SK-N-SH (cell line): Measurements from ENCODE around the gene CERS6. TPM values are rescaled to one million over a fixed set of nuclear protein-coding genes. Genes with fewer than 3 reads are reported as not detected.

ENCODE experiments used
- CTCF ChIA-PET: fragments of 300-600, 350-600 bp; formaldehyde crosslinking; extraction: SDS; loops from one replicate; lab custom pipeline; 2021; lab: Yijun Ruan, JAX
- POLR2A ChIA-PET: fragments of 350-600 bp; sonication (Branson Sonifier 250); formaldehyde crosslinking; extraction: SDS; loops from one replicate; lab custom pipeline; 2020; ENCODE audit warnings: antibody characterized with exemption, inconsistent platforms; lab: Yijun Ruan, JAX
- DNase-seq: peaks from one replicate; pipeline ENCODE4 v3.0.0; 2012
- H2AFZ ChIP-seq: fragments of 200-600 bp; sonication (generic); 2 replicates; pipeline ENCODE4 v1.8.1; 2016; ENCODE audit warnings: antibody characterized with exemption, mild to moderate bottlenecking, low read depth
- H3F3A ChIP-seq: fragments of 200-600 bp; sonication (generic); replicated peaks from 2 replicates; pipeline ENCODE3; 2016; ENCODE audit warnings: antibody characterized with exemption, mild to moderate bottlenecking; ENCODE audit not compliant: insufficient read depth
- H3K27ac ChIP-seq, 2 experiments: fragments of 200-500 bp in 1 of 2; fragments of 200-600 bp in 1 of 2; sonication (Bioruptor generic) in 1 of 2; sonication (generic), shearing (Covaris generic) in 1 of 2; 2 replicates each; pipeline versions ENCODE4 v1.5.1 to v1.6.1; 2014 to 2016; ENCODE audit warnings: low read depth in 2 of 2, inconsistent platforms in 1 of 2, low read length in 1 of 2, mild to moderate bottlenecking in 1 of 2, mixed read lengths in 1 of 2
- H3K27me3 ChIP-seq: fragments of 200-600 bp; sonication (generic), shearing (Covaris generic); 2 replicates; pipeline ENCODE4 v1.6.1; 2016; ENCODE audit warnings: mixed run types; ENCODE audit not compliant: insufficient read depth
- H3K36me3 ChIP-seq, 2 experiments: fragments of 200-500 bp in 1 of 2; fragments of 200-600 bp in 1 of 2; sonication (Bioruptor generic) in 1 of 2; sonication (generic) in 1 of 2; replicated peaks in 1 of 2; 2 replicates each; pipeline versions ENCODE3 to v1.5.1; 2014 to 2016; ENCODE audit warnings: low read length in 1 of 2, mild to moderate bottlenecking in 1 of 2; ENCODE audit not compliant: insufficient read depth in 2 of 2, control insufficient read depth in 1 of 2
- H3K4me1 ChIP-seq, 2 experiments: fragments of 200-500 bp in 1 of 2; fragments of 200-600 bp in 1 of 2; sonication (Bioruptor generic) in 1 of 2; sonication (generic), shearing (Covaris generic) in 1 of 2; 2 replicates each; pipeline versions ENCODE4 v1.5.1 to v1.6.1; 2014 to 2016; ENCODE audit warnings: low read depth in 1 of 2, low read length in 1 of 2, mixed run types in 1 of 2; ENCODE audit not compliant: insufficient read depth in 2 of 2, control insufficient read depth in 1 of 2
- H3K4me2 ChIP-seq: fragments of 200-600 bp; sonication (generic), shearing (Covaris generic); 2 replicates; pipeline ENCODE4 v1.6.1; 2017; ENCODE audit warnings: mixed run types
- H3K4me3 ChIP-seq, 2 experiments: fragments of 200-500 bp in 1 of 2; fragments of 200-600 bp in 1 of 2; sonication (Bioruptor generic) in 1 of 2; sonication (generic), shearing (Covaris generic) in 1 of 2; 2 replicates each; pipeline versions ENCODE4 v1.5.1 to v1.8.1; 2014 to 2016; ENCODE audit warnings: low read depth in 2 of 2, inconsistent platforms in 1 of 2, low read length in 1 of 2, mild to moderate bottlenecking in 1 of 2, mixed read lengths in 1 of 2, moderate library complexity in 1 of 2
- H3K79me2 ChIP-seq: fragments of 200-600 bp; sonication (generic); 2 replicates; pipeline ENCODE4 v1.8.1; 2017; ENCODE audit warnings: mild to moderate bottlenecking; ENCODE audit not compliant: insufficient read depth
- H3K9ac ChIP-seq: fragments of 200-600 bp; sonication (generic); 2 replicates; pipeline ENCODE4 v1.6.1; 2017; ENCODE audit warnings: mixed run types
- H3K9me2 ChIP-seq: fragments of 200-600 bp; sonication (generic); 2 replicates; pipeline ENCODE4 v1.6.1; 2017; ENCODE audit warnings: mixed run types
- H3K9me3 ChIP-seq: fragments of 200-600 bp; sonication (generic); 2 replicates; pipeline ENCODE4 v1.6.1; 2017; ENCODE audit warnings: mixed run types, mild to moderate bottlenecking, moderate library complexity
- H4K20me1 ChIP-seq: fragments of 200-600 bp; sonication (generic); 2 replicates; pipeline ENCODE4 v1.6.1; 2017; ENCODE audit warnings: mild to moderate bottlenecking, mixed run types; ENCODE audit not compliant: insufficient read depth
- CHD2 ChIP-seq: fragments of 150-350 bp; IDR thresholded peaks from 2 replicates; pipeline ENCODE4 v1.6.1; 2018; ENCODE audit warnings: low read length; ENCODE audit not compliant: partially characterized antibody
- FOSL2 ChIP-seq: IDR thresholded peaks from 2 replicates; pipeline ENCODE4 v1.4.0; 2012; ENCODE audit warnings: low read depth, mild to moderate bottlenecking, moderate library complexity, borderline replicate concordance
- GABPA ChIP-seq: IDR thresholded peaks from 2 replicates; pipeline ENCODE4 v1.4.0; 2012; ENCODE audit warnings: low read depth, mild to moderate bottlenecking
- GATA2 ChIP-seq: sonication (generic); formaldehyde crosslinking; IDR thresholded peaks from 2 replicates; pipeline ENCODE4 v1.5.0; 2020; ENCODE audit warnings: mild to moderate bottlenecking, missing genetic modification reagents
- JUND ChIP-seq: IDR thresholded peaks from 2 replicates; pipeline ENCODE4 v1.4.0; 2012
- MEF2A ChIP-seq: IDR thresholded peaks from 2 replicates; pipeline ENCODE4 v1.4.0; 2012; ENCODE audit warnings: low read depth, borderline replicate concordance
- NFIC ChIP-seq: IDR thresholded peaks from 2 replicates; pipeline ENCODE4 v1.4.0; 2012; ENCODE audit warnings: borderline replicate concordance
- RCOR1 ChIP-seq: fragments of 150-350 bp; IDR thresholded peaks from 2 replicates; pipeline ENCODE4 v1.6.1; 2017; ENCODE audit warnings: antibody characterized with exemption, low read length
- REST ChIP-seq: IDR thresholded peaks from 2 replicates; pipeline ENCODE4 v1.6.1; 2012; ENCODE audit warnings: mild to moderate bottlenecking, low read depth, low read length, moderate library complexity
- RFX5 ChIP-seq: IDR thresholded peaks from 2 replicates; pipeline ENCODE4 v1.6.1; 2012; ENCODE audit warnings: mild to moderate bottlenecking, improper control_type of control experiment, low read length
- SIN3A ChIP-seq: IDR thresholded peaks from 2 replicates; pipeline ENCODE4 v1.6.1; 2012; ENCODE audit warnings: low read depth, mild to moderate bottlenecking, low read length, moderate library complexity, borderline replicate concordance
- TCF12 ChIP-seq: IDR thresholded peaks from 2 replicates; pipeline ENCODE4 v1.4.0; 2012
- TEAD4 ChIP-seq: IDR thresholded peaks from 2 replicates; pipeline ENCODE4 v1.4.0; 2012; ENCODE audit warnings: mild to moderate bottlenecking, borderline replicate concordance; ENCODE audit not compliant: insufficient read depth
- USF2 ChIP-seq: fragments of 150-350 bp; IDR thresholded peaks from 2 replicates; pipeline ENCODE4 v1.6.1; 2017; ENCODE audit warnings: antibody characterized with exemption, low read length, low read depth, borderline replicate concordance
- YY1 ChIP-seq: IDR thresholded peaks from 2 replicates; pipeline ENCODE4 v1.4.0; 2012; ENCODE audit warnings: low read depth, mild to moderate bottlenecking
- WGBS: methylation state at CpG from one replicate; pipeline ENCODE4 v1.1.6; 2017; ENCODE audit warnings: low lambda C conversion rate; 5-methylcytosine and 5-hydroxymethylcytosine counted together
- polyA plus RNA-seq, 3 experiments: library from polyadenylated mRNA; depleted of rRNA; stranded (reverse); fragments of >200 nt; gene quantifications; 2 replicates each; pipeline ENCODE4 v1.2.3, GENCODE V29; 2012
- TF ChIP-seq, protein P1 (sequence below): IDR thresholded peaks from 2 replicates; pipeline ENCODE4; 2012

The CERS6 gene
- polyA plus RNA-seq, 1 of the 3 experiments (the other 2 are of a cell fraction) = 1.8 TPM

- H3F3A ChIP-seq = no peaks in the 10 kb centered on the region
- H3K9me2 ChIP-seq = no peaks in the 10 kb centered on the region
- no peaks in the 10 kb centered on the region for H3K36me3 ChIP-seq
- H3K27ac ChIP-seq = no peak overlapping the region
- H3K9me3 ChIP-seq = no peaks in the 10 kb centered on the region
- TF ChIP-seq USF2 (no peak), NFIC (no peak), GABPA (no peak), SIN3A (no peak), JUND (no peak), CHD2 (no peak), TCF12 (no peak), RCOR1 (no peak), YY1 (no peak), GATA2 (CRISPR knock-in tag) (no peak), REST (no peak), RFX5 (no peak), MEF2A (no peak), FOSL2 (no peak), TEAD4 (no peak)
- TF ChIP-seq, protein P1, sequence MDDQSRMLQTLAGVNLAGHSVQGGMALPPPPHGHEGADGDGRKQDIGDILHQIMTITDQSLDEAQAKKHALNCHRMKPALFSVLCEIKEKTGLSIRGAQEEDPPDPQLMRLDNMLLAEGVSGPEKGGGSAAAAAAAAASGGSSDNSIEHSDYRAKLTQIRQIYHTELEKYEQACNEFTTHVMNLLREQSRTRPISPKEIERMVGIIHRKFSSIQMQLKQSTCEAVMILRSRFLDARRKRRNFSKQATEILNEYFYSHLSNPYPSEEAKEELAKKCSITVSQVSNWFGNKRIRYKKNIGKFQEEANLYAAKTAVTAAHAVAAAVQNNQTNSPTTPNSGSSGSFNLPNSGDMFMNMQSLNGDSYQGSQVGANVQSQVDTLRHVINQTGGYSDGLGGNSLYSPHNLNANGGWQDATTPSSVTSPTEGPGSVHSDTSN = no peak
- TF ChIP-seq, all 33 proteins: peak for 0
- Histone ChIP-seq H3K9ac (no peak overlapping the region), H3K27me3 (no peaks in the 10 kb centered on the region), H2AFZ (no peak overlapping the region), H3K4me2 (no peak overlapping the region), H4K20me1 (no peaks in the 10 kb centered on the region), H3K4me1 (peaks cover 0 to 24% of the 10 kb centered on the region in 2 experiments; a peak in 2 of 4 replicates), H3K4me3 (no peak overlapping the region), H3K79me2 (no peaks in the 10 kb centered on the region)
- CTCF ChIA-PET = no interaction called here
- POLR2A ChIA-PET = no interaction called here
- no peak for DNase-seq
- 98% methylated on average over 3 of the region's 3 CpGs for WGBS
These were observed 27.6 kb upstream of the CERS6 start for GRCh38 chr2:168428431-168428830.
